B cell (primary cell): ENCODE data around the gene KLHL22.

Experiments
- EZH2 ChIP-seq: IDR thresholded peaks from 2 replicates; pipeline ENCODE4 v1.6.1; 2012; ENCODE audit warnings: borderline replicate concordance, low read depth, mild to moderate bottlenecking, moderate library complexity, low read length; ENCODE audit not compliant: insufficient read depth, poor library complexity, severe bottlenecking
- TF ChIP-seq, protein P1 (sequence below): fragments of 200-600 bp; IDR thresholded peaks from one replicate; pipeline ENCODE4 v1.8.0; 2022; ENCODE audit warnings: antibody characterized with exemption, mild to moderate bottlenecking

DNA sequence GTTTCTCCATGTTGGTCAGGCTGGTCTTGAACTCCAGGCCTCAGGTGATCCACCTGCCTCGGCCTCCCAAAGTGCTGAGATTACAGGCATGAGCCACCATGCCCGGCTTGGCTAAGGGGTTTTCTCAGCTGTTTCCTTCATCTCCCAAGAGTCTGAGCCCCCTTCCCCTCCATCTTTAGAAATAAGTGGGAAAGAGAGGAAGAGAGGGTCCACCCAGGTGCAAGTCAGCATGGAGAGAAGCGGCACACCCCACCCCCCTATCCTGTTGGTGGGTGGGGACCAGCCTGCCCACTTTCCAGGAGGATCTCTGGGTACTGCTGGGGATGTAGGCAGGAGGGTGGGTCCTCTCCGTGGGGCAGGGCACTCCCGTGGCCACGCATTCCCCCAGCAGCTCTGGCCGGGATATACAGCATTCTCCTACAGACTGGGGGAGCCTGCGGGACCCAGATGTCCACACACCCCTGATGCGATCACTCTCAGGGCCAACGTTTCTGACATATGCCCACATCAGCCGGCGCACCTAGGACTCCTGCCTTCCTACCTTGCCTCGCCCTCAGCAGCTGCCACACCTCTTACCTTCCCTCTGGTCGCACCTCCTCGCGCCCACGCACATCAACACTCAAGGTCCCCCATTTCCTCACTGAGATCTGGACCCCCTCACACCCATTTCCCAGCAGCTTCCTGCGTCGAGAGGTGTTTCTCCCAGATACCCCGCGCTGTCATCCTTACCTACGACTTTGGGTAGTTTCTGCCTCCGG, 66.9 kb downstream of the KLHL22 start:
- TF ChIP-seq, protein P1, sequence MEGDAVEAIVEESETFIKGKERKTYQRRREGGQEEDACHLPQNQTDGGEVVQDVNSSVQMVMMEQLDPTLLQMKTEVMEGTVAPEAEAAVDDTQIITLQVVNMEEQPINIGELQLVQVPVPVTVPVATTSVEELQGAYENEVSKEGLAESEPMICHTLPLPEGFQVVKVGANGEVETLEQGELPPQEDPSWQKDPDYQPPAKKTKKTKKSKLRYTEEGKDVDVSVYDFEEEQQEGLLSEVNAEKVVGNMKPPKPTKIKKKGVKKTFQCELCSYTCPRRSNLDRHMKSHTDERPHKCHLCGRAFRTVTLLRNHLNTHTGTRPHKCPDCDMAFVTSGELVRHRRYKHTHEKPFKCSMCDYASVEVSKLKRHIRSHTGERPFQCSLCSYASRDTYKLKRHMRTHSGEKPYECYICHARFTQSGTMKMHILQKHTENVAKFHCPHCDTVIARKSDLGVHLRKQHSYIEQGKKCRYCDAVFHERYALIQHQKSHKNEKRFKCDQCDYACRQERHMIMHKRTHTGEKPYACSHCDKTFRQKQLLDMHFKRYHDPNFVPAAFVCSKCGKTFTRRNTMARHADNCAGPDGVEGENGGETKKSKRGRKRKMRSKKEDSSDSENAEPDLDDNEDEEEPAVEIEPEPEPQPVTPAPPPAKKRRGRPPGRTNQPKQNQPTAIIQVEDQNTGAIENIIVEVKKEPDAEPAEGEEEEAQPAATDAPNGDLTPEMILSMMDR: no peak
- no peak for TF ChIP-seq EZH2
